Peyer's patch (tissue), 4 donors: ENCODE results near the gene PNPLA8. TPM values are rescaled to one million over a fixed set of nuclear protein-coding genes. Genes with fewer than 3 reads are reported as not detected.
A peak's percentile ranks its signal among the peaks of the same experiment; 100 is the strongest.

Experiments
- DNase-seq, 3 donors: peaks; one replicate each; pipeline ENCODE4 v3.0.0-alpha.2; 2017 to 2019
- H3K27ac ChIP-seq, 4 donors: fragments of 200-600 bp; sonication (generic); one replicate each; pipeline ENCODE4 v1.5.1; 2016 to 2019
- H3K27me3 ChIP-seq, 2 donors: fragments of 200-600 bp; sonication (generic); one replicate each; pipeline ENCODE4 v1.5.1; 2019
- H3K36me3 ChIP-seq, 3 donors: fragments of 200-600 bp; sonication (generic); one replicate each; pipeline ENCODE4 v1.5.1; 2016 to 2019
- H3K4me1 ChIP-seq, 4 donors: fragments of 200-600 bp; sonication (generic); one replicate each; pipeline ENCODE4 v1.5.1; 2016 to 2019
- H3K4me3 ChIP-seq, 4 donors: fragments of 200-600 bp; sonication (generic); 1 replicate in 3 of 4; 2 replicates in 1 of 4; pipeline ENCODE4 v1.5.1; 2016 to 2019; ENCODE audit warnings: mild to moderate bottlenecking in 1 of 4
- H3K9me3 ChIP-seq, 4 donors: fragments of 200-600 bp; sonication (generic); one replicate each; pipeline ENCODE4 v1.5.1; 2016 to 2019; ENCODE audit warnings: mild to moderate bottlenecking in 1 of 4
- CTCF ChIP-seq, 6 experiments: fragments of 450-650 bp in 4 of 6; fragments of 200-600 bp in 2 of 6; sonication (generic) in 1 of 6; IDR thresholded peaks; one replicate each; pipeline ENCODE4 v1.5.1; 2017 to 2019; ENCODE audit warnings: antibody characterized with exemption in 6 of 6, mild to moderate bottlenecking in 3 of 6, moderate library complexity in 1 of 6
- POLR2A ChIP-seq, 2 donors: fragments of 450-650 bp; IDR thresholded peaks; one replicate each; pipeline ENCODE4 v1.5.1; 2017; ENCODE audit warnings: antibody characterized with exemption in 2 of 2, mild to moderate bottlenecking in 2 of 2, moderate library complexity in 2 of 2
- total RNA-seq, 4 donors: library from RNA; depleted of rRNA; stranded (reverse); fragments of >200 nt; gene quantifications; one replicate each; pipeline ENCODE4 v1.1.0, GENCODE V29; 2016

The PNPLA8 gene
- total RNA-seq, 4 donors from 2014 or later: 8.9 to 28.9 (median 20.1) TPM

- Histone ChIP-seq H3K36me3 (no peaks in the 10 kb centered on the region), H3K4me3 (peak overlapping the region; percentile 75 to 95 (median 84)), H3K27ac (peak overlapping the region; percentile 94 to 100 (median 97)), H3K4me1 (peaks cover 0 to 20% (median 10%) of the 10 kb centered on the region in 4 donors), H3K9me3 (no peaks in the 10 kb centered on the region), H3K27me3 (no peaks in the 10 kb centered on the region)
- no peak for DNase-seq
- TF ChIP-seq POLR2A (IDR thresholded peaks at IDR 0.05): no peak
- peak in 1 of 6 experiments; percentile 25 for TF ChIP-seq CTCF (IDR thresholded peaks at IDR 0.05)
Measured at GRCh38 chr7:108525327-108525984, 479 bp downstream of the PNPLA8 start.

- Histone ChIP-seq H3K27me3 (no peaks in the 10 kb centered on the region), H3K4me1 (peaks cover 0 to 20% (median 10%) of the 10 kb centered on the region in 4 donors), H3K36me3 (peaks cover 0 to 7% (median 0%) of the 10 kb centered on the region in 3 donors), H3K9me3 (no peaks in the 10 kb centered on the region), H3K27ac (no peak overlapping the region), H3K4me3 (no peak overlapping the region)
- no peak for TF ChIP-seq CTCF (IDR thresholded peaks at IDR 0.05)
- TF ChIP-seq POLR2A (IDR thresholded peaks at IDR 0.05): no peak
- DNase-seq: no peak
Measured at GRCh38 chr7:108522780-108523179, 3.2 kb downstream of the PNPLA8 start.

- peaks cover 0 to 28% (median 0%) of the 10 kb centered on the region in 3 donors for H3K36me3 ChIP-seq
- peaks cover 0 to 2% (median 0%) of the 10 kb centered on the region in 4 donors for H3K4me1 ChIP-seq
- TF ChIP-seq CTCF (IDR thresholded peaks at IDR 0.05) (no peak), POLR2A (IDR thresholded peaks at IDR 0.05) (no peak)
- no peak overlapping the region for H3K4me3 ChIP-seq
- no peaks in the 10 kb centered on the region for H3K27me3 ChIP-seq
- no peaks in the 10 kb centered on the region for H3K9me3 ChIP-seq
- H3K27ac ChIP-seq: no peak overlapping the region
- DNase-seq: no peak
Measured at GRCh38 chr7:108517951-108518350, 8.0 kb downstream of the PNPLA8 start.

GRCh38 chr7:108515630-108516029 is 10.3 kb downstream of the PNPLA8 start:
- Histone ChIP-seq H3K27ac (no peak overlapping the region), H3K4me1 (no peaks in the 10 kb centered on the region), H3K27me3 (no peaks in the 10 kb centered on the region), H3K4me3 (no peak overlapping the region), H3K9me3 (no peaks in the 10 kb centered on the region), H3K36me3 (peaks cover 0 to 41% (median 0%) of the 10 kb centered on the region in 3 donors)
- DNase-seq: no peak
- TF ChIP-seq POLR2A (IDR thresholded peaks at IDR 0.05) (no peak), CTCF (IDR thresholded peaks at IDR 0.05) (no peak)

GRCh38 chr7:108515013-108515412 is 10.9 kb downstream of the PNPLA8 start:
- no peak overlapping the region for H3K27ac ChIP-seq
- H3K9me3 ChIP-seq: no peaks in the 10 kb centered on the region
- peaks cover 0 to 47% (median 0%) of the 10 kb centered on the region in 3 donors for H3K36me3 ChIP-seq
- H3K4me1 ChIP-seq: no peaks in the 10 kb centered on the region
- H3K27me3 ChIP-seq: no peaks in the 10 kb centered on the region
- H3K4me3 ChIP-seq: no peak overlapping the region
- DNase-seq: no peak
- TF ChIP-seq POLR2A (IDR thresholded peaks at IDR 0.05) (no peak), CTCF (IDR thresholded peaks at IDR 0.05) (no peak)
